Right lobe of liver (tissue), 4 donors: Measurements from ENCODE around the gene ZFPM1.

ENCODE experiments used
- POLR2A ChIP-seq: fragments of 450-650 bp; IDR thresholded peaks from one replicate; pipeline ENCODE4 v1.6.1; 2017; ENCODE audit warnings: antibody characterized with exemption, mild to moderate bottlenecking
- TF ChIP-seq, protein P1 (sequence below), 4 donors: fragments of 200-600 bp in 3 of 4; fragments of 450-650 bp in 1 of 4; IDR thresholded peaks; one replicate each; pipeline versions ENCODE4 v1.5.1 to v1.8.0; 2016 to 2022; ENCODE audit warnings: antibody characterized with exemption in 4 of 4, mild to moderate bottlenecking in 2 of 4
- donor health status: DM: no; HTN: no; CAD: no.
- donor health status: DM: no; HTN: no; CAD: no.
- donor health status: DM: no; HTN: yes; CAD: no.

GRCh38 chr16:88553739-88554138 lies 100.7 kb downstream of the ZFPM1 start:
- no peak for TF ChIP-seq POLR2A
- TF ChIP-seq, protein P1, sequence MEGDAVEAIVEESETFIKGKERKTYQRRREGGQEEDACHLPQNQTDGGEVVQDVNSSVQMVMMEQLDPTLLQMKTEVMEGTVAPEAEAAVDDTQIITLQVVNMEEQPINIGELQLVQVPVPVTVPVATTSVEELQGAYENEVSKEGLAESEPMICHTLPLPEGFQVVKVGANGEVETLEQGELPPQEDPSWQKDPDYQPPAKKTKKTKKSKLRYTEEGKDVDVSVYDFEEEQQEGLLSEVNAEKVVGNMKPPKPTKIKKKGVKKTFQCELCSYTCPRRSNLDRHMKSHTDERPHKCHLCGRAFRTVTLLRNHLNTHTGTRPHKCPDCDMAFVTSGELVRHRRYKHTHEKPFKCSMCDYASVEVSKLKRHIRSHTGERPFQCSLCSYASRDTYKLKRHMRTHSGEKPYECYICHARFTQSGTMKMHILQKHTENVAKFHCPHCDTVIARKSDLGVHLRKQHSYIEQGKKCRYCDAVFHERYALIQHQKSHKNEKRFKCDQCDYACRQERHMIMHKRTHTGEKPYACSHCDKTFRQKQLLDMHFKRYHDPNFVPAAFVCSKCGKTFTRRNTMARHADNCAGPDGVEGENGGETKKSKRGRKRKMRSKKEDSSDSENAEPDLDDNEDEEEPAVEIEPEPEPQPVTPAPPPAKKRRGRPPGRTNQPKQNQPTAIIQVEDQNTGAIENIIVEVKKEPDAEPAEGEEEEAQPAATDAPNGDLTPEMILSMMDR (IDR thresholded peaks at IDR 0.05): no peak
